GM19395 (cell line): Measurements from ENCODE around the gene HECW1.

Experiments used
- ATAC-seq: cut with Tn5 transposase; IDR thresholded peaks from one replicate; pipeline ENCODE4 v1.9.1; 2021; ENCODE audit warnings: mild to moderate bottlenecking, moderate library complexity; ENCODE audit not compliant: unreplicated experiment

Gene HECW1

GRCh38 chr7:43142703-43143102, 30.3 kb downstream of the HECW1 start:
- no peak for ATAC-seq

GRCh38 chr7:43143918-43144589, 31.6 kb downstream of the HECW1 start:
- ATAC-seq: no peak

- no peak for ATAC-seq
Measured at GRCh38 chr7:43148161-43148731, 35.8 kb downstream of the HECW1 start.

- no peak for ATAC-seq
Measured at GRCh38 chr7:43151076-43151475, 38.6 kb downstream of the HECW1 start.

- no peak for ATAC-seq
Measured at GRCh38 chr7:43152696-43153095, 40.2 kb downstream of the HECW1 start.

- no peak for ATAC-seq
Measured at GRCh38 chr7:43155636-43156035, 43.2 kb downstream of the HECW1 start.

GRCh38 chr7:43163885-43164284, 51.4 kb downstream of the HECW1 start:
- no peak for ATAC-seq

- ATAC-seq: peak; percentile 91
Measured at GRCh38 chr7:43164757-43165156, 52.3 kb downstream of the HECW1 start.

- ATAC-seq: no peak
Measured at GRCh38 chr7:43166686-43167085, 54.2 kb downstream of the HECW1 start.

- no peak for ATAC-seq
Measured at GRCh38 chr7:43169076-43169475, 56.6 kb downstream of the HECW1 start.

GRCh38 chr7:43170571-43170970, 58.1 kb downstream of the HECW1 start:
- ATAC-seq: no peak

GRCh38 chr7:43175570-43176200, 63.2 kb downstream of the HECW1 start:
- no peak for ATAC-seq

GRCh38 chr7:43179393-43179792, 66.9 kb downstream of the HECW1 start:
- ATAC-seq: no peak

- no peak for ATAC-seq
Measured at GRCh38 chr7:43192806-43193460, 80.5 kb downstream of the HECW1 start.

- ATAC-seq: no peak
Measured at GRCh38 chr7:43193893-43194292, 81.4 kb downstream of the HECW1 start.

GRCh38 chr7:43195256-43195655, 82.8 kb downstream of the HECW1 start:
- ATAC-seq: no peak

- no peak for ATAC-seq
Measured at GRCh38 chr7:43195768-43196167, 83.3 kb downstream of the HECW1 start.

- ATAC-seq: no peak
Measured at GRCh38 chr7:43196379-43196778, 83.9 kb downstream of the HECW1 start.

- no peak for ATAC-seq
Measured at GRCh38 chr7:43198016-43198415, 85.6 kb downstream of the HECW1 start.

GRCh38 chr7:43198599-43199090, 86.2 kb downstream of the HECW1 start:
- ATAC-seq: no peak

GRCh38 chr7:43199371-43200160, 87.1 kb downstream of the HECW1 start:
- ATAC-seq: no peak
